T follicular helper cell (primary cell): Measurements from ENCODE around the gene DNAJB6.

Experiments used
- DNase-seq: peaks from one replicate; pipeline ENCODE4 v3.0.0-alpha.2; 2020; ENCODE audit warnings: low read depth
- total RNA-seq, 2 experiments: gene quantifications; one replicate each; lab custom pipeline; 2026; lab: John Stamatoyannopoulos, UW

Gene DNAJB6
- total RNA-seq, result 129 to 156 reads per million in 2 experiments

- peak; percentile 94 for DNase-seq
Observed at GRCh38 chr7:157336383-157337315, at the start of gene DNAJB6. Gene DNAJB6, plus strand, starts transcription at chr7:157337004. Its CDS starts 21,569 bp downstream, at chr7:157358573.

- no peak for DNase-seq
Observed at GRCh38 chr7:157291404-157292080, 45.3 kb upstream of the DNAJB6 start.

- no peak for DNase-seq
Observed at GRCh38 chr7:157292258-157292657, 44.5 kb upstream of the DNAJB6 start.

GRCh38 chr7:157292770-157293412 lies 43.9 kb upstream of the DNAJB6 start:
- no peak for DNase-seq

DNA sequence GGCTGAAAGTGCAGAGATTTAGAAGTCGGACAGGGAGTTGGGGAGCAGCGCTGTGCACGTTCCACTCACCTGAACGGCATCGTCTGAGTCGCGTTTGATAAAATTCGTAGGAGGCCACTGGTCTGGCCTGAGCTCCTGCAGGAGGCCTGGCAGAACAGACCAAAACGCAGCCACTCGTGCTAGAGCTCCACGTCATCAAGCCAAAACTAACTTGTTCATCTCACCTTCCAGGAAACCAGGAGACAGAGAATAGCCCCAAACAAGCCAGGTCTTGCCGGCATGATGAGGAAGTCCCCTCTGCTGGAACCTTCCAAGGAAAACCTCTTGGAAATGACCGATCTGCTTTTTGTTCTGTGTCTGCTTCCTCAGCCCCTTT lies 43.4 kb upstream of the DNAJB6 start:
- DNase-seq, result no peak

- DNase-seq, result no peak
Observed at GRCh38 chr7:157294773-157295172, 42.0 kb upstream of the DNAJB6 start.

DNA sequence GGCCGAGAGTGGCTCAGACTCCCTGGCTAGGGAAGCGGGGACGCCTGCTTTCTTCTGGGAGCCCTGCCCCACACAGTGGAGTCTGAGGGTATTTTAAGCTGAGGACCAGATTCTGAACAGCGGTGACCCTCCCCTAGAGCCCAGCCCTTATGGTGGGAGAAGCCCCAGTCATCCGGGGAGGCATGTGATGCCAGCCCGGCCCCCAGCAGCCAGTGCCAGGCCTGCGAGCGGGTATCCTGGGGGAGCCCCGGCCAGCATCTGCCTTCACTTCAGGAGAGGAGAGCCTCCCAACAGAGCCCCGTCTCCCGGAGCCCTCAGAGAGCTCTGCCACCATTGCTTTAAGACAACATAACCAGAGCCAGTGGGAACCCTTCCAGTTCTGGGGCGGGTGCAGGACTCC lies 41.5 kb upstream of the DNAJB6 start:
- no peak for DNase-seq

GRCh38 chr7:157297185-157297584 lies 39.6 kb upstream of the DNAJB6 start:
- no peak for DNase-seq

DNA sequence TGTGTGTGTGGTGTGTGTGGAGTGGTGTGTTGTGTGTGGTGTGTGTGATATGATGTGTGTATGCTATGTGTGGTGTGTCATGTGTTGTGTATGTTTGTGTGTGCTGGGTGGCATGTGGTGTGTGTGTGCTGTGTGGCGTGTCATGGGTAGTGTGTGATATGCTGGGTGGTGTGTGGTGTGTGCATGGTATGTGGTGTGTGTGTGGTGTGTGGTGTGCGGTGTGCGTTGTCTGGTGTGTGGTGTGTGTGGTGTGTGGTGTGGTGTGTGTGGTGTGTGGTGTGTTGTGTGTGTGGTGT lies 37.5 kb upstream of the DNAJB6 start:
- no peak for DNase-seq

GRCh38 chr7:157299613-157300368 lies 37.0 kb upstream of the DNAJB6 start:
- peak; percentile 34 for DNase-seq

DNA sequence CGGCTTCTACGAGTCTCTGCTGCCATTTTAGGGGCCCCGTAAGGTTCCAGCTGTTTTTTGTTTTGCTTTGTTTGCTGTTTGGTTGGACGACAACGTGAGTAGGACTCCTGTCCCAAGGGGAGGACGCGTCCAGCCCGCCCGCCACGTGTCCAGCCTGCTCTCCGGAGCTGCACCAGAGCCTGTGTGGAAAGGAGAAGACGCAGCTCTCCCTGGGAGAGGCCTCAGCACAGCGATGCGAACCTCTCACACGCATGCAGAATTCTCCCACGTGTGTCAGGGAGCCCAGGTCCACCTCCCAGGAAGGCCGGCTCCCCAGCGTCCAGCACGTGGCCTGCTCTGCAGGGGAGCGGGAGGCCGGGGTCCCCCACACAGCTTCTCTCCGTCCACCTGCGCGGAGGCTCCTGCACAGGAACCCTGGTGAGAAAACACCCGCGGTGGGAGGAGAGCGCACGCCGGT lies 36.4 kb upstream of the DNAJB6 start:
- DNase-seq, result no peak

DNA sequence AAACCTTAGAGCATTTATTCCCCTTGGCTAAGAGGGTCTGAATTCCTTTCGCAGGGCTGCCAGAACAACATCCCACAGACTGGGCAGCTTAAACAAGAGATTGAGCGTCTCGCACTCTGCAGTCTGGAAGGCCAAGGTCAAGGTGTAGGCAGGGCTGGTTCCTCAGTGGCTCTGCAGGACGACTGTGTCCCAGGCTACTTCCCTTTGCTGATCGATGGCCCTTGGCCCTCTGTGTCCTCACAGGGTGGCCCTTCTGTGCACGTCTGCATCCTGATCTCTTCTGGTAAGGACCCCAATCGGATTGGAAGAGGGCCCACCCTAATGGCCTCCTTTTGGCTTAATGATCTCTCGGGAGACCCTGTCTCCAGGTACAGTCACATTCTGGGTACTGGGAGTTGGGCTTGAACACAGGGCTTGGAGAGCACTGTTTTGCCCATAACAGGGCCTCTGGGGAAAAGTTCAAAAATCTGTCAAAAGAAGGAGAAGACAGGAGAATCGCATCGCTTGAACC lies 35.1 kb upstream of the DNAJB6 start:
- no peak for DNase-seq

- DNase-seq, result no peak
Observed at GRCh38 chr7:157306846-157307838, 29.7 kb upstream of the DNAJB6 start.

DNA sequence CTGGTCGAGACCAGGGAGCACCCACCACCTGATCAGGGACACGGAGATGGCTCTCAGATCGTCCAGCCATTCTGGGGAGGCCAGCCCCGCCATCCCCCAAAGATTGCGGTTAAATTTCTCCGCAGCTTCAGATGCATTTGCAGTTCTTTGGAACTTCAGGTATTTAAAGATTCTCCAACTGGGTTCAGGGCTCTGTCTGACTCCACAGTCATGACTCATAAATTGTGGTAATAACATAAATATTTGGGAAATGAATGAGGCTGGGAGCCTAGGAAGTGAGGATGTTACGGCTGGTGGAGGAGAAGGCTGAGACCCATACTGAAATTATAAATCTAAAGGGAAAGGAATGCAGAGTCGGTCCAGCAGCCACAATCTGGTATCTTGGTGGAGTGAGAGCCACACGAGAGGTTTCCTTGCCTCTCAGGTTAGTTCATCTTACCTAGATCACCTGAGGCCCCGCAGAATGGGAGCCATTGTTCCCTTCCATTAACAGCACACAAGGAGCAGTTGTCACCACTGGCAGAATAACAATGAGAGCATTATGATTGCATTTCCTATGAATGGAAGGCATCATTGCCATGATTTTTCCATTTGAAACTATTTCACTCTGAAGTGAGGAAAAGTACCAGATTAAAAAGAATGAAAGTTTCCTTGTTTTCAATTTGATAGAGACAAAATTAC lies 26.7 kb upstream of the DNAJB6 start:
- DNase-seq, result no peak

- no peak for DNase-seq
Observed at GRCh38 chr7:157310676-157311185, 26.1 kb upstream of the DNAJB6 start.

DNA sequence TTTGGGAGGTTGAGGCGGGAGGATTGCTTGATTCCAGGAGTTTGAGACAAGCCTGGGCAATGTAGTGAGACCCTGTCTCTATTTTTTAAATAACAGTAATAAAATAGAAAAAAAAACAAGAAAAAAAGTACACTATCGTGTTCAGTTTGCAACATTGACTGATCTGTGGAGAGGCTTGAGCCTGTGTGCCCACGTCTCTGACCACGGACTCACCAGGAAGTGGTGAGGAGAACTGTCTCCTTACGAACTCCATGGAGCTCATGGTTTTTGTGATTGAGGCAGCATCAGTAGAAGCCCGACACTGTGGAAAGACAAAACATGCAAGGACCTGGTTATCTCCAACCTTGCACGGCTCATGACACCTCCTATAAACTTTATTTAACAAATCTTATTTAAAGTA lies 23.9 kb upstream of the DNAJB6 start:
- DNase-seq, result no peak

- DNase-seq, result no peak
Observed at GRCh38 chr7:157313645-157314044, 23.2 kb upstream of the DNAJB6 start.

- DNase-seq, result no peak
Observed at GRCh38 chr7:157318015-157318706, 18.6 kb upstream of the DNAJB6 start.

DNA sequence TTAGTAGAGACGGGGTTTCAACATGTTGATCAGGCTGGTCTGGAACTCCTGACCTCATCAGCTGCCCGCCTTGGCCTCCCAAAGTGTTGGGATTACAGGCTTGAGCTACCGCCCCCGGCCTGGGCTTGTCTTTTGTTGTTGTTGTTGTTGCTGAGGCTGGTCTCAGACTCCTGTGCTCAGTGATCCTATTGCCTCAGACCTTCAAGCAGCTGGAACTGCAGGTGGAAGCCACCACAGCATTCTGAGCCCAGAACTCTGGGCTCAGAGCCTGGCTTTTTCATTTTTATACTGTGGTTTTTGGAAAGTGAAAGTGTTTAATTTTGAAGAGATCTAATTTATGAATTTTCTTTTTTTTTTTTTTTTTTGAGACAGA lies 16.2 kb upstream of the DNAJB6 start:
- no peak for DNase-seq
